Erythroblast (primary cell): ENCODE results near the gene STK17A.

Source experiments
- GATA1 ChIP-seq: IDR thresholded peaks from 2 replicates; pipeline ENCODE4 v1.6.1; 2011; ENCODE audit warnings: low read depth, mild to moderate bottlenecking, control low read depth, low read length, moderate library complexity
- POLR2A ChIP-seq: IDR thresholded peaks from 2 replicates; pipeline ENCODE4 v1.6.1; 2011; ENCODE audit warnings: mild to moderate bottlenecking, low read length

DNA sequence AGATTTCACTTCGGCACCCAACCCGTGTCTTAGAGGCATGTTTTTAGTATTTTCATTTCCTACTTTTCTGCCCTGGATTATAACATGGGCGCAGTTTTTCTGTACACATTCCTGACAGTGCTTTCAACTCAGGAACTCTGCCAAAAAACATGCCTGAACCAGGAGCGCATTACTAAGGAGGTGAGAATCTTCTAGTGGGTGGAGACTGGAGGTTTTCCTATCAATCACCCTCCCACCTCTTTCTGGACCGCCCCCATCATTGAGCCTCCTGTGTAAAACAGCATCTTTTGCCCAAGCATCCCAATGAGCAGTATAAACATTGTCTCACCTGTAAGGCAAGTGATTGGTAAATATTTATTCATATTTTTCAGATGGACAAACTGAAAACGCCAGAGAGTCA, 53.2 kb downstream of the STK17A start:
- TF ChIP-seq POLR2A (no peak), GATA1 (no peak)
